Activated CD8-positive, alpha-beta memory T cell treated with anti-CD3 and anti-CD28 coated beads, Interleukin-2, amount 50 U/mL, for 24 hours (primary cell): ENCODE measurements around the gene OR2T11.
"Not testable (repeated sequence)": the region's sequence is repeated elsewhere in the genome, so short reads cannot be mapped to it uniquely, and the experiment has no call there.

Experiments
- DNase-seq: peaks from one replicate; pipeline ENCODE4 v3.0.0-alpha.2; 2020; ENCODE audit errors: extremely low read depth

The OR2T11 gene

DNA sequence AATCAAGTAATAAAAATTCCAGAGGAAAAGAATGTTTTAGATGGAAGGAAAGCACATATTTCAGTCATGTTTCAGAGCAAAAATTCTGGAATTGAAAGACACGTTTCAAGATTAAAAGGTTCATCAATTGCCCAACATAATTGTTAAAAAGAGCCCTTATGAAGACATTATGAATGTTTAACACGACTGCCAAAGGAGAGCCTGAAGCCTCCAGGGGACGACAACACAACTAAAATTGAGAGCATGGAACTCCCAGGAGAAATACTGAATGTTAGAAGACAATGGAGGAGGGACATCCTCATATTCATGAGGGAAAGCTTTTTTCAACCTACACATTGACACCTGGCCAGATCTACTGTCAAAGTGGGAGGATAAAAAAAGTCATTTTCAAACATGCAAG, 16.0 kb downstream of the OR2T11 start:
- peak; percentile 23 for DNase-seq

- DNase-seq, result no peak
Observed at GRCh38 chr1:248618119-248618518, 16.8 kb downstream of the OR2T11 start.

GRCh38 chr1:248613742-248614141, 21.1 kb downstream of the OR2T11 start:
- no peak for DNase-seq

GRCh38 chr1:248611883-248612414, 22.9 kb downstream of the OR2T11 start:
- no peak for DNase-seq

- DNase-seq, result no peak
Observed at GRCh38 chr1:248610301-248610700, 24.6 kb downstream of the OR2T11 start.

DNA sequence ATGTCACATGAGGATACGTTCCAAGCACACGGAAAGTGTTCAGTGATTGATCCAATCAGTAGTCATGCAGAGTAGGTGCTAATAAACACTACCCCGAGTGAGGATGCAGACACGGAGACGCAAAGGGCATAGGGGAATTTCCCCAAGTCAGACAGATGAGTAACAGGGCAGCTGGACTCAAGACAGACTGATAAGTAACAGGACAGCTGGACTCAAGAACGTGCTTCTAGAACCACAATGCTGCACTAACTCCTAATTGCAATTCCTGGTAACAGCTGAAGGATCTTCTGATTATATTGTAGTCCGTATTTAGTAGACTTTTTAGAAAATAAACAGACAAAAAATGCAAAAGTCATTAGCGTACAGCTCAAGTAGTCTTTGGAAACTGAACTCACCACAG, 35.5 kb downstream of the OR2T11 start:
- no peak for DNase-seq

DNA sequence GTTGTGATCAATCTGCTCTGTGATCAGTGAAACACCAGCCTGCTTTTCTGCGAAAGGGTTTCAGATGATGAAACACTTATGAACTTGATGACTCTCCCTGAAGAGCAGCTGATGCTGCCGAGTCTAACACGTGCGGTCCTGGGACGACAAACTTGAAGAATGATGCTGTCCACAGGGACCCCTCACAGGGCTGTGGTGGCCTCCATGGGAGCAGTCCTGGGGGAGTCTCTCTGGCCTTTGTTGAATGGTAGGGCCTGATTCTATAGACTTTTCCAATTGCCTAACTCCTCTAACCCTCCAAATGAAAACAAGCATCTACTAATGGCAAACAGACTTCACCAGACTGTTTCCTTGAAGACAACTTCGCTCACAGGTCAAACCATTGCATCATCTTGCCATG, 37.3 kb downstream of the OR2T11 start, which contains the start of gene OR2T10:
Gene OR2T10, minus strand, starts transcription at position 112 of the 400 bp plus-strand sequence. CDS start 3,932 bp downstream, outside the sequence.
- no peak for DNase-seq

DNA sequence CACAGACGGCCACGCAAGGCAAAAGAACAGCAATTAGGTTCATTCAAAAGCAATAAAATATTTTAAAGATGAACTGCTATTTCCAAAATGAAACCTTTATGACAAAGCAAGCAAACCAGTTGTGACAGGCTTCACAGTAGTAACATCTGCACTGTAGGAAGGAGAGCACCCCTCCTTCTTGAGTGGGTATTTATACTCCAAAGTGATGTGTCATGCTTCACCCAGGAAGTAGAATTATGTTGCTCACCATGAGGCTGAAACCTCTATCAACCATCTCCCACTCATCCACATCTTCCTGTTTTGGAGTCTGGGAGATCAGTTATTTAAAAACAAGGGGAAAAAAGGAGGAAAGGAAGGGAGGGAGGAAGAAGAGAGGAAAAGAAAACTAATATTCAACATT, 38.3 kb downstream of the OR2T11 start:
- DNase-seq, result no peak

- DNase-seq, result no peak
Observed at GRCh38 chr1:248593226-248593625, 41.7 kb downstream of the OR2T11 start.

GRCh38 chr1:248592655-248593054, 42.2 kb downstream of the OR2T11 start:
- no peak for DNase-seq

GRCh38 chr1:248590055-248590454, 44.8 kb downstream of the OR2T11 start:
- no peak for DNase-seq

- DNase-seq, result no peak
Observed at GRCh38 chr1:248589334-248589733, 45.6 kb downstream of the OR2T11 start.

DNA sequence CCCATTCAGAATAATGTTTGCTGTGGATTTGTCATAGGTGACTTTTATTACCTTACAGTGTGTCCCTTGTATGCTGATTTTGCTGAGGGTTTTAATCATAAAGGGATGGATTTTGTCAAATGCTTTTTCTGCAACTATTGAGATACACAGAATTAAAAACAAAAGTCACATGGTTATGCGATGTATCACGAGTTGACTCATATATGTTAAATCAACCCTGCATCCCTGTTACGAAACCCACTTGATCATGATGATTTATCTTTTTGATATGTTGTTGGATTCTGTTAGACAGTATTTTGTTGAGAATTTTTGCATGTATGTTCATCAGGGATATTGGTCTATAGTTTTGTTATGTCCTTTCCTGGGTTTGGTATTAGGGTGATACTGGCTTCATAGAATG, 49.6 kb downstream of the OR2T11 start:
- no peak for DNase-seq

- DNase-seq, result no peak
Observed at GRCh38 chr1:248576260-248576980, 58.5 kb downstream of the OR2T11 start.

DNA sequence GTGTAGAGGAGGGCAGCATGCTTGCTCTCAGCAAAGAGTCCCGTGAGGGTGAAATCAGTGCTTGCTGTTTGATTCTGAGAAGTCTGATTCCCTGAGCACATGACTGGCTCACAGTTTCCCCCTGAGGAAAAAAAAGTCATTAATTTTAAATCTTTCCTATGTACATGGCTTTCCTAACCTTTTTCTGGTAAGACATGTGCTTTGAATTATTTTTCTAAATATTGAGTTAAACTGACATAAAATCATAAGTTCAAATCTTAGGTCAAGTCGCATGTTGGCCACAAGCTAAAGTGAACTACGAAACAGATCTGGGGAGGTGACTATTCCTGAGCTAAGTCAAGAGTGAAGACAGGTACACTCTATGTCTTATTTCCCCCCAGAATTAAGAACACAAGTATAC, 60.2 kb downstream of the OR2T11 start, which contains the start of gene OR2T34:
Gene OR2T34, minus strand, starts transcription at position 101 of the 400 bp plus-strand sequence. Its CDS starts 0 bp downstream, at position 101.
- DNase-seq, result not testable (repeated sequence)

GRCh38 chr1:248573856-248574255, 61.0 kb downstream of the OR2T11 start:
- DNase-seq, result not testable (repeated sequence)
